Measurements from ENCODE around the gene TIGD3.

TIGD3 gene

DNA sequence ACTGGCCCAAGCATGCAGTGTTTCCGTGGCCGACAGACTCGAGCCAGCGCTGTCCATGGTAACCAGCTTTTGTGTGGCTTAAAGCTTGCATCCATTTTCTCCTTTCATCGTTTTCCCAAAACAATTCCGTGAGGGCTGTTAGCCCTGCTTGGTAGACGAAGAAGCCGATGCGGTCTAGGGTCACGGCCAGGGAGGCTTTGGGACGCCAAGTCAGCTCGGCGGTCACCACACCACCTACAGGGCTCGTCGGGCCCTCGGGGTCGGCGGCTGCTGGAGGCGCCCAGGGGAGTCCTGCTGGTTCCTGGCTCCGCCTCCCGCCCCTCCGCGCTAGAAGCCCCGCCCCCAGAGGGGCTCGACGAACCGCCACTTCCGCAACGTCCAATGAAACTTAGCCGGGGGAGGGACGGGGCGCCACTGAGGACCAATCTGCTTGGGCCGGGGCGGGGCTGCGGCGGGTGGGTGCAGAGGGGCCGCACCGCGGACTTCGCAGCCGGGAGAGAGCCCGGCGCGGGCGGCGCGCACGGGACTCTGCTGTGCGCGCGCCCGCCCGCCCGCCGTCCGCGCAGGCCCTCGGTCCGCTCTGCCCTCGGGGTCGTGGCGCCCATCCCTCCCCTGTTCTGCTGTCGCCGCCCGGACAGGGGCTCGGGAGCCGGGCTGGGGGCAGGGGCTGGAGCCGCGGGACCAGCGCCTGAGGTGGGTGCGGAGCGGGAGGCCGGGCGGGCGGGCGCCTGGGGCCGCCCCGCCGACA is at the start of gene TIGD3:
Gene TIGD3, plus strand, starts transcription at position 487 of the 748 bp plus-strand sequence. CDS start 1,058 bp downstream, outside the sequence.
- peak; percentile 74 to 98 (median 94) for DNase-seq

DNA sequence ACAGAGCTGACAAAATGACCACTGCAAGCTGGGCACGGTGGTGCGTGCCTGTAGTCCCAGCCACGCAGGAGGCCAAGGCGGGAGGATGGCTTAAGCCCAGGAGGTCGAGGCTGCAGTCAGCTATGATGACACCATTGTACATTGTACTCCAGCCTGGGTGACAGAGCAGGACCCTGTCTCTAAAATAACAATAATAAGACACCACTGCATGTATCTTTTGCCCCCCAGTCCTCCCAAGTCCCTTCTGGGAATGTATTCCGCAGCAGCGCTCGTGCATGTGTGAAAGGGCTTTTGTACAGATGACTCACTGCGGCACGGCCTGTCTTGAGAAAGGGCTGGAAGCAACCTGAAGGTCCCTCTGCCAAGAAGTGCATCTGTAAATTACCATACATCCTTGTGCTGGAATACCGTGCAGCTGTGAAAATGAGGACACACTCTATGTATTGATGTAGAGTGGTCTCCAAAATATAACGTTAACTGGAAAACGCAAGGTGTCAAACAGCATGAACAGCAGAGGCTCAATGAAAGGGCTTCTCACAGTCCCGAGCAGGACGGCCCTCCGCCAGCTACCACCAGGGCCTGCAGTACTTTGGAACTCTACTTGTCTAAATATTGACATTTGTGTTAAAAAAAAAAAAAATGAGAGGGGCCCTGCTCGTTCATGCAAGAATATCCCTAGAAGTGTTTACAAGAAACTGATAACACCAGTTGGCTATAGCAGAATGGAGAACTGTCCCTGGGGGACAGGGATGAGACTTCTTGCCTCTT is 48.9 kb upstream of the TIGD3 start:
- DNase-seq, result peak in 1 of 56 donors; percentile 30

GRCh38 chr11:65307298-65308229 is 47.0 kb upstream of the TIGD3 start:
- DNase-seq, result no peak

DNA sequence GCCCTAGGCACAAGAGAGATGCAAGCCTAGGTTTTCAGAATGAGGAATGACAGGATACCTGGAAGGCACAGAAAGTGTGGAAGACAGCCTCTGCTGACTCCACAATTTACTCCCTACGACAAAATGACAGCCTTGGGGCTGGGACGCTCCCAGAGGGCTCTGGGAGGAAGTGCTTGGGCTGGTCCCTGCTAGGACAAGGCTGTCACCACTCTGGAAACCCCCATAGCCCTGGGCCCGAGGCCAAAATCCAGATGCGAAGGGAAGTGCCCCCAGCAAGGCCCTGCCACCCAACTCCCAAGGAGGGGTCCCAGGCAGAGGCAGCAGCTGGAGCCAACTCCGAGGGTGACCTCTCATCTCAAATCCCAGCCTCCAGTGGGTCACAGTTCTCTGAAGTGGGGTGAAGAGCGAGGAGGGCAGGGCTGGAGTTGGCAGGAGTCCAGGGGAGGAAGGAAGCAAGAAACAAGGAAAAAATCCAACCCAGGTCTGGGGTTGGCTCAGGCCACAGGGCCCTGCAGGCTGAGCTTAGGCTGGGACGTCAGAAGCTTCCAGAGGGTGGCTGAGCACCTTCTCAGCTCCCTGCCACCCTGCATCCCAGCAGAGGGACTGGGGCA is 46.2 kb upstream of the TIGD3 start:
- no peak for DNase-seq

GRCh38 chr11:65309006-65309405 is 45.5 kb upstream of the TIGD3 start:
- no peak for DNase-seq

GRCh38 chr11:65310215-65310614 is 44.3 kb upstream of the TIGD3 start:
- peak in 15 of 56 donors; percentile 6 to 68 (median 34) for DNase-seq

- no peak for DNase-seq
Measured at GRCh38 chr11:65310736-65311135, 43.8 kb upstream of the TIGD3 start.

DNA sequence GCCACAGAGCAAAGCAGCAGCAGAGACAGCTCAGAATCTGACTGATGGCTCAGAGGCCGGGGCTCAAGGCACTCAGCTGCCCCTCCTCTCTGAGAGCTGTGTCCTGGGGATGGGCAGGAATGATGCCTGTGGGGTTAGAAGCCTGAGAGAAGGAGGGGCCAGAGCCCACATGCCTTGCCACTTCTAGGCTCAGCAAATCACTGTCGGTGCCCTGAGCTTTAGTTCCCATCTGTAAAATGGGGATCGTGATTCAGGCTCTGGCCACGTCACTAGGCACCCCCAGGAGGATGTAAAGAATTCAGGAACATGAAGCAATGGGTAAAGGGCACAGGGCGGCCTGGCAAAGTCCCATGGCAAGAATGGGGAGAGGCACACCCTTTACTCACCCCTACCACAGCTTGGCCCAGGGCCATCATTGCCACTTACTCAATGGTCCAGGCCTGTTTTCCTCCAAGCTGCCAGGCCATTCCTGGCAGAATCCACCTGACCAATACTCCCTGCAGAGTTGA is 43.3 kb upstream of the TIGD3 start:
- peak in 1 of 56 donors; percentile 50 for DNase-seq

DNA sequence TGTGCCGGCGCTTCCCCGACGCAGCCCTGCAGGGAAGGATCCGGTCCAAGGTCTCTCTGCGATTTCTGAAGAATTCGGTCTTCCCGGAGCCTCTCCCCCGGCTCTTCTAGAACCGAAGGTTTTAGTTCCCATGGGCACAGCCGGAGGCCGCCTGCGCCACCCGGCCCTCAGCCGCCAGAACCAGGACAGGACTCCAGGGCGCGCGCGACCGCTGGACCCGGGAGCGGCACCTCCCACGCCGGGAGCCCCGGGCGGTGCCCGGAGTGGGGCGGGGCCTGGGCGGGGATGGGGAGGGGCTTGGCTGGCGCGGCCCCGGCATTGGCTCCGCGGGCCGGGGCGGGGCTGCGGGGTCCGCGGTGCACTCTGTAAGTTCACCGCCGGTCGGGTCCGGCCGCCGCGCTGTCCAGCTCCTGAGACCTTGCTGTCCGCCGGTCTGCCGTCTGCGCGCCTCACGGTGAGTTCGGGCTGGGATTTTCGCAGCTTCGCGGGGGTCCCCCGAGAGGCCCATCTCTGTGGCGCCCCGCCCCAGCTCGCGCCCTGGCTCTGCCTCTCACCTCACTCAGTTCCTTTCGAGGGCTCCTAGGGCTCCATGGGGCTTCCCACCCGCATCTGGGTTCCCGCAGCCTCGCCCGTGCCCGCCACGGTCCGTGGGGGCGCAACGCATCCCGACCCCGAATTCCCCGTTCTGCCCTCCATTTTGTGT is 39.9 kb upstream of the TIGD3 start, which contains the start of gene CDC42EP2:
Gene CDC42EP2, plus strand, starts transcription at position 366 of the 703 bp plus-strand sequence. CDS start 6,033 bp downstream, outside the sequence.
- DNase-seq, result peak in 53 of 56 donors; percentile 51 to 94 (median 85)

DNA sequence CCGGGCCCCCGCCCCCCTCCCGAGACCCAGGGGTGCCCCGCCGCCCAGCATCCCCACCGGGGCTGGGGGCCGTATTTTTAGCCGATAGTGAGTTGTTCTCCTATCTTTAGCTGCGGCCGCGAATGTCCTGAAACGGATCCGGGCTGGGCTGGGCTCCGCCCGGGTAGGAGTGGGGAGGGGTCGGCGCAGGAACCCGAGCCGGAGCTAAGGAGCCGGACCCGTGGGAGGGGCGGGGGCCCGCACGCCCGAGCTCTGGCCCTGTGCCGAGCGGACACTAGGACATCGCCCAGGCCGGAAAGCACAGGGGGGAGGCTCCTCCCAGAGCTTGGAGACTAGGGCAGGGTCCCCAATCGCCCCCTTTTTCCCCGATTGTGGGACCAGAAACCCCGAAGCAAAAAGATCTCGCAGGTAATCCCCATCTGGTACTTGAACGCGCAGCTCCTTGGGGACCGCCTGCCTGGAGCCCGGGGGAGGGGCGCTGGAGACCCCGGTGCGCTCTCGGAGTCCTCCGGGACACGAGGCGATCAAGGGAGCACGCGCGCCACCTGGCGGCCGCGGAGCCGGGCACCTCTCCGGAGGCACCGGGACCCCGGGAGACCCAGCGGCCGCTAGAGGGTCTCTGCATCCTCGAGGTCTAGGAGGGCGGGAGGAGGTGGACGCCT is 39.2 kb upstream of the TIGD3 start:
- DNase-seq, result peak in 52 of 56 donors; percentile 22 to 88 (median 70)

GRCh38 chr11:65315866-65316226 is 38.7 kb upstream of the TIGD3 start:
- DNase-seq, result no peak

- no peak for DNase-seq
Measured at GRCh38 chr11:65316227-65317024, 38.1 kb upstream of the TIGD3 start.

DNA sequence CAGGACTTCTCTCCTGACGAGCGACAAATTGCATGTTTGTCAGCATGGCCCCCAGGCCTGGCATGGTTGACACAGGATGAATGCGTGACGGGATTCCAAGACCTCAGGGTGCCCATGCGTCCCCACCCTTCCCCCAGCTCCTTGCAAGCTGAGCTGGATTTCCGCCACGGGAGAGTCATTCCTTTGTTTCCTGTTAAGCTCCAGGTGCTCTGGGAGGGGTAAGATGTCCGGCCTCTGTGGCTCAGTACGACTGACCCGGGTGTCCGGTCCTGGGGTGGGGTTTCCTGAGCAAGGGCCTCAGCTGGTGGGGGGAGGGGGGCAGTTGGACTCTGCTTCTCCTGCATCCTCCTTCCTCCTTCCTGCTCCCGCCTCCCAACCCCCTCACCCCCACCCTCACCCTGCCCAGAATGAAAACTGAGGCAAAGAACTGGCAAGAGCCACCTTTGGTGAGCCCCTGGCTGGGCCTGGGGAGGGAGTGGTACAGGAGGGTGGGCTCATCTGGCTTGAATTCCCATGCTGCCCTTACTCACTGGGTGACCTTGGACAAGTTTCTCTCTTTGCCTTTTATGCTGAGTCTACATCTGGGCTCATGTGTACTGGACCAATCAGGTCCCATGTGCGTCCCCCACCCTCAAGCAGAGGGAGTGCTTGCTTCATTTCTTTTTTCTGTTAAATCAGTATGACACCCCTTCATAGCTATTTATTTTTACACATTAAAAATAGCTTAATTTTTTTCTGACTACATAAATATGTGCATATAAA is 37.3 kb upstream of the TIGD3 start:
- DNase-seq, result no peak

- DNase-seq, result no peak
Measured at GRCh38 chr11:65320386-65321075, 34.0 kb upstream of the TIGD3 start.

DNA sequence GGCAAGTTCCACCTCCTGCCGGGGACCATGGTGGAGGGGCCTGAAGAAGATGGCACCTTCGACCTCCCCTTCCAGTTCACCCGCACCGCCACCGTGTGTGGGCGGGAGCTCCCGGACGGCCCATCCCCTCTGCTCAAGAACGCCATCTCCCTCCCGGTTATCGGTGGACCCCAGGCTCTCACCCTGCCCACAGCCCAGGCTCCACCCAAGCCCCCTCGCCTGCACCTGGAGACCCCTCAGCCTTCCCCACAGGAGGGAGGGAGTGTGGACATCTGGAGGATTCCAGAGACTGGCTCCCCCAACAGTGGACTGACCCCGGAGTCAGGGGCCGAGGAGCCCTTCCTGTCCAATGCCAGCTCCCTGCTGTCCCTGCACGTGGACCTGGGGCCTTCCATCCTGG is 33.5 kb upstream of the TIGD3 start:
- DNase-seq, result no peak

- no peak for DNase-seq
Measured at GRCh38 chr11:65321828-65322485, 32.6 kb upstream of the TIGD3 start.

- no peak for DNase-seq
Measured at GRCh38 chr11:65323813-65324212, 30.7 kb upstream of the TIGD3 start.
